ENCODE results near the gene IPO9. TPM values are rescaled to one million over a fixed set of nuclear protein-coding genes. Genes with fewer than 3 reads are reported as not detected.
"Not testable (repeated sequence)": the region's sequence is repeated elsewhere in the genome, so short reads cannot be mapped to it uniquely, and the experiment has no call there.

IPO9 gene
- polyA plus RNA-seq, 4 donors = 76.5 to 88.6 (median 81.0) TPM

- no peak for DNase-seq (ENCODE audit: low read depth in 4 of 4, low spot score in 3 of 4)
Measured at GRCh38 chr1:201845331-201846083, 16.6 kb downstream of the IPO9 start.

GRCh38 chr1:201847150-201847549 lies 18.2 kb downstream of the IPO9 start:
- DNase-seq (ENCODE audit: low read depth in 4 of 4, low spot score in 3 of 4) = no peak

- no peak for DNase-seq (ENCODE audit: low read depth in 4 of 4, low spot score in 3 of 4)
Measured at GRCh38 chr1:201848230-201848629, 19.3 kb downstream of the IPO9 start.

- DNase-seq (ENCODE audit: low read depth in 4 of 4, low spot score in 3 of 4) = no peak
Measured at GRCh38 chr1:201849372-201850052, 20.6 kb downstream of the IPO9 start.

DNA sequence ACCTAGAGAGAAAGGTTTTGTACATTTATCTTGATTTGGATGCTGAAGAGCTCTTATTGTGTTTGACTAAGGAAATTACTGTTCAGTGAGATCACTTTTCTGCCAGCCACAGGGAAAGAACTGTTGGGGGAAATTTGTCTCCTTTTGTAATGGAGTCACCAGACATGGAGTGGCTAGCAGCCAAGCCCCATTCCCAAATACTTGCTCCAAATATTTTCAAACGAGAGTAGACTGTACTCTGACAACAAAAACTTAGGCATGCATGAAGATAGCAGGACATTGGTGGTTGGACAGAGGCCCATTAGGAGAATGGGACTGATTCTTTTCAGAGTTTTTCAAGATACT lies 21.1 kb downstream of the IPO9 start:
- no peak for DNase-seq (ENCODE audit: low read depth in 4 of 4, low spot score in 3 of 4)

GRCh38 chr1:201851949-201852348 lies 23.0 kb downstream of the IPO9 start:
- no peak for DNase-seq (ENCODE audit: low read depth in 4 of 4, low spot score in 3 of 4)

DNA sequence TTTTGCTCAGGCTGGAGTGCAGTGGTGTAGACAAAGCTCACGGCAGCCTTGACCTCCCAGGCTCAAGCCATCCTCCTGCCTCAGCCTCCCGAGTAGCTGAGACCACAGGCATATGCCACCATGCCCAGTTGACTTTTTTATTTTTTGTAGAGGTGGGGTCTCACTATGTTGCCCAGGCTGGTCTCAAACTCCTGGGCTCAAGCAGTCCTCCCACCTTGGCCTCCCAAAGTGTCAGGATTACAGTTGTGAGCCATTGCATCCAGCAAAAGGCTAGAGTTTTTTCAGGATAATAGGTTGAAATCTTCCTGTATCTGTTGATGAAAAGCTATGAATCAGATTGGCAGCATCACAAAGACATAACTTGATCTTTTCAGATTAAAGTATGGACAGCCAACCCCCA lies 27.8 kb downstream of the IPO9 start:
- not testable (repeated sequence) for DNase-seq (ENCODE audit: low read depth in 4 of 4, low spot score in 3 of 4)

- DNase-seq (ENCODE audit: low read depth in 4 of 4, low spot score in 3 of 4) = no peak
Measured at GRCh38 chr1:201859424-201859823, 30.5 kb downstream of the IPO9 start.

- no peak for DNase-seq (ENCODE audit: low read depth in 4 of 4, low spot score in 3 of 4)
Measured at GRCh38 chr1:201861448-201861847, 32.5 kb downstream of the IPO9 start.

- no peak for DNase-seq (ENCODE audit: low read depth in 4 of 4, low spot score in 3 of 4)
Measured at GRCh38 chr1:201870397-201870796, 41.4 kb downstream of the IPO9 start.

DNA sequence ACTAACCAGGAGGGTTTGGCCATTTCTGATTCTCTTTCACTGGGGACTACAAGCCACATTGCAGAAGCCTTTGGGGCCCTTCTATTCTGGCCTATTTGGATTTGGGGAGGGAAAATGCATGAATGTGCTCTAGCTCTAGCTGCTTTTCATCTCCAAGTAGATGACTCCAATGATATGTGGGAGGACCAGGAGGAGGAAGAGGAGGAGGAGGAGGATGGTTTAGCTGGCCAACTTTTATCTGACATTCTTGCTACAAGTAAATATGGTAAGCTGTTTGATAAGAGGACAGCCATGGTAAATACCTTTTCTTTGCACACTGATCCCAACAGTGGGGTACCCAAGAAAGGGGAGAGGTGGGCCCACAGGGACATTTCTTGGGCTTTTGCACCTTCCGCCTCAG lies 45.7 kb downstream of the IPO9 start:
- DNase-seq (ENCODE audit: low read depth in 4 of 4, low spot score in 3 of 4) = no peak

- no peak for DNase-seq (ENCODE audit: low read depth in 4 of 4, low spot score in 3 of 4)
Measured at GRCh38 chr1:201876148-201876818, 47.3 kb downstream of the IPO9 start.

DNA sequence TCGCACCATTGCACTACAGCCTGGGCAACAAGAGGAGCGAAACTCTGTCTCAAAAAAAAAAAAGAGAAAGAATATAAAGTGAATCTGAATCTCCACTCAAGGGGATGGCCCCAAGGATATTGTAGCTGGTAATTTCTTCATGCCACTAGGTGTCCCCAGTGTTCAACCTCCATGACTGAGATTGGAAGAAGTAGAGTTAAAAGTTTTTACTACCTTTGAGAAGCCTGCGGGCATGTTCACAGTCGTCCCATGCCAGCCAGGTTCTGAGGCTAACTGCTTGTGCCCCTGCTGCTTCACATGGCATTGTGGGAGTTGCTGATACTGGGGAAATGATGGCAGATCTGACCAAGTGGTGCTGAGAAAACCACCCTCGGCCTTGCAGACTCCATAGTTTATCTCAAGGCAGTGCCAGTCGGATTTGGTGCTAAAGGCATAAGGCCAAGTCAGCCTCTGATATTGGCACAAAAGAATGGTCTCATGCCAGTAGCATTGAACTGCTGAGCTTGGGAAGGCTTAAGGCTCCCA lies 49.0 kb downstream of the IPO9 start:
- peak in 3 of 4 donors; percentile 24 to 45 (median 40) for DNase-seq (ENCODE audit: low read depth in 4 of 4, low spot score in 3 of 4)

DNA sequence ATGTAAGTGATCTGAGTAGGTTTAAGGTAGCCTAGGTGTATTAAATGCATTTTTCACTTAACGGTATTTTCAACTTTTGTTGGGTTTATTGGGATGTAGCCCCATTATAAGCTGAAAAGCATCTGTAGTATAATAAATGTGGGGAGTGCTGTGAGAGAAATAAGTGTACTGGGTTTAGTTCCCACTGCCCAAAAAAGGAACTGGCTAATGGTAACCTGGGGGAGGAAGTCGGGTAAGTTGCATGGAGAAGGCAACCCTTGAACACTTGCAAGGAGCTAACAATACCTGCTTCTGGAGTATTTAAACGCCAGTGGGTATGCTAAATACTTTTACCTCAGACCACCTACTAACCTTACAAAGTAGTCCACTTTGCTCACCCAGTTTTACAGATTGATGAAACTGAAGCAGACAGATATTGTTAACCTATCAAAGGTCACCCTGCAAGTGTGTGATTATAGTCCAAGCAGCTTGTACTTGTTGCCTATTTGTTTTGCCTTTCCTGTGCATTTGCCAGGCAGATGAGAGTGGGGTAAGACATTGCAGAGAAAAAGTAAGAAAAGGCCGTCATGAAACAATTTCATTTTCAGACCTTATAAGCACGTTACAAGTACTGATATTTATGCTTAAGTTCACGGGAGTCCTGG lies 52.1 kb downstream of the IPO9 start:
- DNase-seq (ENCODE audit: low read depth in 4 of 4, low spot score in 3 of 4) = no peak

- DNase-seq (ENCODE audit: low read depth in 4 of 4, low spot score in 3 of 4) = no peak
Measured at GRCh38 chr1:201881617-201882016, 52.7 kb downstream of the IPO9 start.

- no peak for DNase-seq (ENCODE audit: low read depth in 4 of 4, low spot score in 3 of 4)
Measured at GRCh38 chr1:201882665-201883132, 53.7 kb downstream of the IPO9 start.

GRCh38 chr1:201883266-201883665 lies 54.3 kb downstream of the IPO9 start:
- no peak for DNase-seq (ENCODE audit: low read depth in 4 of 4, low spot score in 3 of 4)

- DNase-seq (ENCODE audit: low read depth in 4 of 4, low spot score in 3 of 4) = no peak
Measured at GRCh38 chr1:201883786-201884185, 54.8 kb downstream of the IPO9 start.

GRCh38 chr1:201884425-201884824 lies 55.5 kb downstream of the IPO9 start:
- no peak for DNase-seq (ENCODE audit: low read depth in 4 of 4, low spot score in 3 of 4)

DNA sequence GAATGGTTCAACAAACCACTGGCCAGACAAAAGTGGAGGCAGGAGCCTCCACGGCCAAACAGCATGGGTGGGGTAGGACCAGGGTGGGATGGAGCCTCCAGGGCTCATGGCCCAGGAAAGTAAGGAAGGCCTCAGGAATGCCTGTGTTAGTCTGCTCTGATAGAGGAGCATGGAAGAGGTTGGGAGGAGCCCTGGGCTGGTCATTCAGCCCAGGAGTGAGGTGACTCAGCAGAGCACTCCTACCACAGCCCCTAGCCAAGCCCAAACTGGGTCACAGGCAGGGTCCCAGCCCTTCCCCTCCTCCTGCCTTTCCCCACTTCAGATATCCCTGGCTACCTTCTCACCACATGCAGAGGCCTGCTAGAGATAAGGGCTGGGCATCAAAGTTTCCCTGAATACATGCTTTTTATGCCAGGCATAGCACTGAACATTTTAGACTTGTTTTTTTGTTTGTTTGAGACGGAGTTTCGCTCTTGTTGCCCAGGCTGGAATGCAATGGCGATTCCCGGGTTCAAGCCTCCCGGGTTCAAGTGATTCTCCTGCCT lies 56.6 kb downstream of the IPO9 start:
- DNase-seq (ENCODE audit: low read depth in 4 of 4, low spot score in 3 of 4) = no peak
